ENCODE results near the gene XRCC3.

DNA sequence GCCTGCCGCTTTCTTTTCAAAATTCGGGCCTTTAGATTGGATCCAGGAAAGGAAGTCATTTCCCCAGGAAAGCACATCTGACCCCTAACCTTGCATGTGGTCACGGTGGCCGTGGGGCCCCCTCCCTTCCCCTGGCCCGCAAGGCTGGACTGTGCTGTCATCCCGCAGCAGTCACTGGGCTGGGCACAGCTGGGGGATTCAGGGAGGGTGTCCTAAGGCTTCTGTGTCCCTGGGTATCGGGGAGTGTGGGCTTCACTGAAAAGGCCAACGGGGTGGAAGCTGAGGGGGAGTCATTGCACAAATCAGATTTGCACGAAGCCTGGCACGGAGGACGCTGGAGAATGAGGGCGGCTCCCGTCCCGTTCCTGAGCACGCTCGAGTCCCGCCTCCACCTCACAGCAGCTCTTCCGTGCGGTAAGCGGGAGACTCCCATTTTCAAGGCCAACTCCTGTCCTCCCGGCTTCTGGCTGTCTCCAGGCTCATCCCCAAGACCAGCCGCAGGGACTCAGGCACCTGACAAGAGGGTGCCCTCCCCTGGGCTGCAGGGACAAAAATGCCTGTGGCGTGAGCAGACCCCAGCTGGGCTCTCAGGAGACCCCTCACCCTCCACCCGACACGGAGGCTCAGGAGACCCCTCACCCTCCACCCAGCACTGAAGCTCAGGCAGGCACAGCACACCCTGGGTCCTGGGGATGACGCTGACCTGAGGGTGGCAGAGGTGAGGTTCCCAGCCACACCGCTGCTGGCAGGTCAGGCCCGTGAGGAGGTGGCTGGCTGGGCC, 9.6 kb downstream of the XRCC3 start:
- no peak for TF ChIP-seq L3MBTL2 (conservative IDR thresholded peaks at IDR 0.05)
- no peak for TF ChIP-seq FOXK2 (IDR thresholded peaks at IDR 0.05)
- TF ChIP-seq SUZ12 (IDR thresholded peaks at IDR 0.05): no peak
- TF ChIP-seq ZNF384 (IDR thresholded peaks at IDR 0.05): no peak
- no peak for TF ChIP-seq BHLHE40 (IDR thresholded peaks at IDR 0.05; ENCODE audit: borderline replicate concordance)
- no peak for TF ChIP-seq ARNT (IDR thresholded peaks at IDR 0.05)
- TF ChIP-seq ELF4 (IDR thresholded peaks at IDR 0.05): no peak
- TF ChIP-seq SP1 (IDR thresholded peaks at IDR 0.05): no peak
- no peak for TF ChIP-seq PKNOX1 (IDR thresholded peaks at IDR 0.05)
- no peak for TF ChIP-seq FOXA1 (IDR thresholded peaks at IDR 0.05)
